ENCODE results near the gene SNAP47.

The SNAP47 gene

DNA sequence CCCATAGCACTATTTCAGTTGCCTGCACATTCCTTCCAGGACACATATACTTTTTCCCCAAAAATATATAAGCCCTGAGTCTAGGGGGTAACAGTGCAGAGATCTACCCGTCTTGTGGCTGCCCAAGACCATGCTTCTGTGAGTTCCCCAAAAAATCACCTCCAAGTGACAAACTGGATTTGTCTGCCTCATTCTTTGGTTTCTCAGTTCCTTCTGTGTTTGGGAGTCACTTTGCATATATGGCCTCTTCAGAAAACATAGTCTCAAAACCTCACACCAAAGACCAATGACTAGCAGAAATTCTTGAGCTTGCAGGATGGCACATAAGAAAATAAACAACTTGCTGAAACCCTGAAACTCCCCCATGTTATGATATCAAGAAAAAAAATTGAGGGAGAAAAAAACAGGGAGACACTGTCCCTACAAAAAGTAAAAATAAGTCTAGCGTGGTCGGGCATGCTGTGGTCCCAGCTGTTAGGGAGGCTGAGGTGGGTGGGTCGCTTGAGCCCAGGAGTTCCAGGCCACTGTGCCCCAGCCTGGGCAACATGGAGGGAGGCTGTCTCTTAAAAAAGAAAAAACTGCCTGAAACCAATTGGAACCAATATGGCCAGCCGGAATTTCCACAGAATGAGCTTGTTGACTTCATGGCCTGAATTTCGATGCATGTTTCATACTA is 8.2 kb upstream of the SNAP47 start:
- Histone ChIP-seq H2AK5ac (ENCODE audit: low read depth, low read length) (no peak overlapping the region), H3K27me3 (ENCODE audit: control insufficient read depth in 3 of 3, insufficient read depth in 3 of 3, low read depth in 1 of 3, low read length in 3 of 3) (peaks cover 0 to 1% (median 0%) of the 10 kb centered on the region in 3 experiments), H2AFZ (ENCODE audit: low read length) (no peak overlapping the region), H3K23ac (ENCODE audit: low read depth, low read length, poor library complexity) (no peak overlapping the region), H2BK12ac (ENCODE audit: low read length) (no peak overlapping the region), H3K9ac (ENCODE audit: low read depth, low read length, poor library complexity) (no peak overlapping the region), H4K8ac (ENCODE audit: low read depth, low read length) (peak overlapping the region; percentile 19), H3K4me1 (ENCODE audit: control insufficient read depth in 2 of 2, insufficient read depth in 1 of 2, low read depth in 1 of 2, low read length in 2 of 2) (peaks cover 11 to 12% of the 10 kb centered on the region in 2 donors), H4K91ac (ENCODE audit: low read depth, low read length, poor library complexity) (no peak overlapping the region), H3K9me3 (replicated peaks in 1 of 2; ENCODE audit: control insufficient read depth in 2 of 2, insufficient read depth in 1 of 2, low read depth in 1 of 2, low read length in 2 of 2) (peaks cover 2 to 12% of the 10 kb centered on the region in 2 donors), H3K4ac (ENCODE audit: low read length) (no peak overlapping the region), H3K4me3 (ENCODE audit: low read length in 2 of 2) (no peak overlapping the region), H3K4me2 (ENCODE audit: insufficient read depth, low read length, poor library complexity, severe bottlenecking) (no peak overlapping the region), H3K79me1 (ENCODE audit: low read depth, low read length) (peaks cover 7% of the 10 kb centered on the region), H3K14ac (ENCODE audit: low read length) (no peak overlapping the region), H3K18ac (ENCODE audit: low read length) (no peak overlapping the region), H2BK120ac (ENCODE audit: low read depth, low read length) (no peak overlapping the region), H3K27ac (replicated peaks; ENCODE audit: low read length) (no peak overlapping the region), H2BK5ac (ENCODE audit: low read length) (no peak overlapping the region), H3K36me3 (replicated peaks in 1 of 2; ENCODE audit: control insufficient read depth in 2 of 2, insufficient read depth in 2 of 2, low read length in 2 of 2) (peaks cover 13 to 15% of the 10 kb centered on the region in 2 donors), H2BK15ac (ENCODE audit: low read length) (no peak overlapping the region)
- no peak for DNase-seq (ENCODE audit: low spot score)
- no CpG with 5 or more reads among the region's 6 CpGs for WGBS, 2 donors (ENCODE audit: extremely low coverage in 2 of 2, insufficient read length in 2 of 2, insufficient replicate concordance in 1 of 2)

DNA sequence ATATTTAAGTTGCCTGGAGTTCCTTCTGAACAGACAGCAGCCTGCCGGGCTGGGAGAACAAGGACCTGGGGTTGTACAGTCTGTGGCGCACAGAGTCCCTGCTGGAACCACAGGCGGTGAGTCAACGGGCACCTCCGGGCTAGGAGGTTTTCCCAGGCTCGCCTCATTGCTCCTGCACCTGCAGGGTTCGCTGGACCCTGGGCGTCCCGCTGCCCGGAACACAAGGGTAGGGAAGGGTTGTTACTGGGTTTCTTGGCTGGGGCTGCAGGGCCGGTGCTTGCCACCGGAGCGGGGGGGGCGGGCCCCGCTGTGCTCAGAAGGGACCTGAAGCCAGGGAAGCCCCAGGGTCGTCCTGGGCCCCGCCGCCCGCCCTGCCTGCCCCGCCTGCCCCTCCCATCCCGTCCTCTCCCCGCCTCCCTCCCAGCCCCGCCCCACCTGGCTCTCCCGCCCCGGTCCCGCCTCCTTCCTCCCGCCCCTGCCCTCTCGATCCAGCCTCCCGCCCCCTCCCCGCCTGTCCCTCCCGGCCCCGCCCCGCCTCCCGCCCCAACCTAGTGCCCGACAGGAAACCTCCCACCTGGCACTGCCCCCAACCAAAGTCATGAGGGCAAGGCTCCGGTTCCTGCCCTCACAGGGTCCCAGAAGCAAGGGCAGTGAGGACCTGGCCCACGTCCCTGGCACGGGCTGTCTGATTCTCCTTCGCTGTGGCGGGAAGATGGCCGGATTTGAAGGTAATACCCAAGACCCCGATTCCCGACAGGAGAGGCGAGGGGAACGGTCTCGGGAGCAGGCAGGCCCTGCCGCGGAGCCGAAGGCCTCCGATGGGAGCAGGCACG is 7.0 kb upstream of the SNAP47 start:
- Histone ChIP-seq H3K27ac (replicated peaks; ENCODE audit: low read length) (peak overlapping the region; percentile 54), H2BK15ac (ENCODE audit: low read length) (peak overlapping the region; percentile 100), H3K4me2 (ENCODE audit: insufficient read depth, low read length, poor library complexity, severe bottlenecking) (peak overlapping the region; percentile 98), H3K23ac (ENCODE audit: low read depth, low read length, poor library complexity) (peak overlapping the region; percentile 99), H3K27me3 (ENCODE audit: control insufficient read depth in 3 of 3, insufficient read depth in 3 of 3, low read depth in 1 of 3, low read length in 3 of 3) (peaks cover 0 to 1% (median 0%) of the 10 kb centered on the region in 3 experiments), H3K4me1 (ENCODE audit: control insufficient read depth in 2 of 2, insufficient read depth in 1 of 2, low read depth in 1 of 2, low read length in 2 of 2) (peaks cover 11 to 12% of the 10 kb centered on the region in 2 donors), H3K36me3 (replicated peaks in 1 of 2; ENCODE audit: control insufficient read depth in 2 of 2, insufficient read depth in 2 of 2, low read length in 2 of 2) (peaks cover 25 to 27% of the 10 kb centered on the region in 2 donors), H3K9ac (ENCODE audit: low read depth, low read length, poor library complexity) (peak overlapping the region; percentile 96), H2AFZ (ENCODE audit: low read length) (peak overlapping the region; percentile 93), H3K79me1 (ENCODE audit: low read depth, low read length) (peaks cover 11% of the 10 kb centered on the region), H3K4me3 (ENCODE audit: low read length in 2 of 2) (peak overlapping the region; percentile 58 to 92), H3K14ac (ENCODE audit: low read length) (peak overlapping the region; percentile 89), H2BK5ac (ENCODE audit: low read length) (peak overlapping the region; percentile 82), H4K91ac (ENCODE audit: low read depth, low read length, poor library complexity) (no peak overlapping the region), H3K9me3 (replicated peaks in 1 of 2; ENCODE audit: control insufficient read depth in 2 of 2, insufficient read depth in 1 of 2, low read depth in 1 of 2, low read length in 2 of 2) (peaks cover 2 to 9% of the 10 kb centered on the region in 2 donors), H2BK12ac (ENCODE audit: low read length) (peak overlapping the region; percentile 90), H2BK120ac (ENCODE audit: low read depth, low read length) (peak overlapping the region; percentile 72), H4K8ac (ENCODE audit: low read depth, low read length) (no peak overlapping the region), H3K18ac (ENCODE audit: low read length) (peak overlapping the region; percentile 97), H2AK5ac (ENCODE audit: low read depth, low read length) (peak overlapping the region; percentile 97), H3K4ac (ENCODE audit: low read length) (peak overlapping the region; percentile 89)
- no CpG with 5 or more reads among the region's 51 CpGs for WGBS, 2 donors (ENCODE audit: extremely low coverage in 2 of 2, insufficient read length in 2 of 2, insufficient replicate concordance in 1 of 2)
- DNase-seq (ENCODE audit: low spot score): peak; percentile 62

DNA sequence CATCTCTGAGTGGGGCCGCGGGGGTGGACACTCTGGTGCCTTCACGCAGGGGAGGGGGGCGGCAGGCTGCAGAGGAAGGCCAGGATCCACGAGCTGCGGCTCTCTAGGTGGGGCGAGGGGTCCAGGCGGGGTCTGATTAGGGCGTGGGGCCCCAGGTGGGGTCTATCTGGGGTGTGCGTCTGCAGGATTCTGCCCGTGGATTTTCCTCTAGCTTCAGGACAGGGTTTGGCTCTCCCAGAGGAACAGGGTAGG is 6.4 kb upstream of the SNAP47 start:
- peak overlapping the region; percentile 89 for H2AFZ ChIP-seq (ENCODE audit: low read length)
- H3K23ac ChIP-seq (ENCODE audit: low read depth, low read length, poor library complexity): peak overlapping the region; percentile 99
- H3K4me2 ChIP-seq (ENCODE audit: insufficient read depth, low read length, poor library complexity, severe bottlenecking): peak overlapping the region; percentile 80
- H3K27ac ChIP-seq (replicated peaks; ENCODE audit: low read length): no peak overlapping the region
- H4K91ac ChIP-seq (ENCODE audit: low read depth, low read length, poor library complexity): no peak overlapping the region
- WGBS, 2 donors (ENCODE audit: extremely low coverage in 2 of 2, insufficient read length in 2 of 2, insufficient replicate concordance in 1 of 2): no CpG with 5 or more reads among the region's 11 CpGs
- peaks cover 11 to 14% of the 10 kb centered on the region in 2 donors for H3K4me1 ChIP-seq (ENCODE audit: control insufficient read depth in 2 of 2, insufficient read depth in 1 of 2, low read depth in 1 of 2, low read length in 2 of 2)
- H4K8ac ChIP-seq (ENCODE audit: low read depth, low read length): no peak overlapping the region
- H3K14ac ChIP-seq (ENCODE audit: low read length): peak overlapping the region; percentile 89
- H3K9me3 ChIP-seq (replicated peaks in 1 of 2; ENCODE audit: control insufficient read depth in 2 of 2, insufficient read depth in 1 of 2, low read depth in 1 of 2, low read length in 2 of 2): peaks cover 2 to 7% of the 10 kb centered on the region in 2 donors
- peaks cover 15% of the 10 kb centered on the region for H3K79me1 ChIP-seq (ENCODE audit: low read depth, low read length)
- peak overlapping the region; percentile 90 for H2BK12ac ChIP-seq (ENCODE audit: low read length)
- H3K18ac ChIP-seq (ENCODE audit: low read length): peak overlapping the region; percentile 97
- H2AK5ac ChIP-seq (ENCODE audit: low read depth, low read length): peak overlapping the region; percentile 97
- peaks cover 27 to 33% of the 10 kb centered on the region in 2 donors for H3K36me3 ChIP-seq (replicated peaks in 1 of 2; ENCODE audit: control insufficient read depth in 2 of 2, insufficient read depth in 2 of 2, low read length in 2 of 2)
- H2BK5ac ChIP-seq (ENCODE audit: low read length): peak overlapping the region; percentile 82
- peak overlapping the region; percentile 100 for H2BK15ac ChIP-seq (ENCODE audit: low read length)
- peak overlapping the region; percentile 58 to 92 for H3K4me3 ChIP-seq (ENCODE audit: low read length in 2 of 2)
- H3K4ac ChIP-seq (ENCODE audit: low read length): peak overlapping the region; percentile 89
- no peak for DNase-seq (ENCODE audit: low spot score)
- peak overlapping the region; percentile 72 for H2BK120ac ChIP-seq (ENCODE audit: low read depth, low read length)
- peaks cover 0 to 1% (median 0%) of the 10 kb centered on the region in 3 experiments for H3K27me3 ChIP-seq (ENCODE audit: control insufficient read depth in 3 of 3, insufficient read depth in 3 of 3, low read depth in 1 of 3, low read length in 3 of 3)
- peak overlapping the region; percentile 96 for H3K9ac ChIP-seq (ENCODE audit: low read depth, low read length, poor library complexity)
